ENCODE results near the gene SHB.

SHB gene

DNA sequence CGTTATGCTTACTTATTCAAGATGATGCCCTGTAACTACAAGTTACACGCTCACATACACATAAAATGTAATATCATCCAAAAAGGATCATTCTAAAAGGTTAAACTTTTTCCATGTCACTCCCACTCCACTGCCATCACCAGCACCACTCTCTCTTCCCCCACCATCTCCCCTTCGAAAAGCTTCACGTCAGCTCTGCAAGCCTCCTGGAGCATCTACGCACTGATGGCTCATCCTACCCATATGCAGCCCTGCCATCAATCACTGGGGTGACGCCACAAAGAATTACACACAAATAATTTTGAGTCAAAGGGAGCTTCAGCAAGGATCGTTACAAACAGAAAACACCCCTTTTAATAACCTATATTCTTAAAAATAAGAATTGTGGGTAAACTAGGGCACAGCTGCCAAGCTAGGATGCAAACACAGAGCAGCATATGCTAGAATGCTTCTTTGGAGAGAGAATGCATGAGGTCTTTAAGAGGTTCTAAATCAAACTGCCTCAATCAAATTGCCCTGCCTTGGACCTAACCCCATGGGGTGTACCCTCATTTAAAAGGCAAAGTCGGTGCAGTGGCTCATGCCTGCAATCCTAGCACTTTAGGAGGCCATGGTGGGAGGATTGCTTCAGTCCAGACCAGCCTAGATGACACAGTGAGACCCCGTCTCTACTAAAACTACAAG, 56.1 kb downstream of the SHB start:
- no peaks in the 10 kb centered on the region for H4K20me1 ChIP-seq (ENCODE audit: insufficient read depth, low read length)
- H3K4me1 ChIP-seq (ENCODE audit: low read length) = peaks cover 18% of the 10 kb centered on the region
- H3K9me3 ChIP-seq (ENCODE audit: insufficient read depth, low read length) = no peaks in the 10 kb centered on the region
- no peaks in the 10 kb centered on the region for H3K36me3 ChIP-seq (replicated peaks; ENCODE audit: low read depth, low read length)
- no peak overlapping the region for H2AFZ ChIP-seq (ENCODE audit: low read depth, low read length)
- H3K4me2 ChIP-seq (ENCODE audit: low read length) = no peak overlapping the region
- H3K79me2 ChIP-seq (ENCODE audit: low read length) = no peaks in the 10 kb centered on the region
- H3K4me3 ChIP-seq (ENCODE audit: low read length) = no peak overlapping the region
- TF ChIP-seq EZH2phosphoT487 (IDR thresholded peaks at IDR 0.05; ENCODE audit: low read depth) = no peak
- TF ChIP-seq, protein P1, sequence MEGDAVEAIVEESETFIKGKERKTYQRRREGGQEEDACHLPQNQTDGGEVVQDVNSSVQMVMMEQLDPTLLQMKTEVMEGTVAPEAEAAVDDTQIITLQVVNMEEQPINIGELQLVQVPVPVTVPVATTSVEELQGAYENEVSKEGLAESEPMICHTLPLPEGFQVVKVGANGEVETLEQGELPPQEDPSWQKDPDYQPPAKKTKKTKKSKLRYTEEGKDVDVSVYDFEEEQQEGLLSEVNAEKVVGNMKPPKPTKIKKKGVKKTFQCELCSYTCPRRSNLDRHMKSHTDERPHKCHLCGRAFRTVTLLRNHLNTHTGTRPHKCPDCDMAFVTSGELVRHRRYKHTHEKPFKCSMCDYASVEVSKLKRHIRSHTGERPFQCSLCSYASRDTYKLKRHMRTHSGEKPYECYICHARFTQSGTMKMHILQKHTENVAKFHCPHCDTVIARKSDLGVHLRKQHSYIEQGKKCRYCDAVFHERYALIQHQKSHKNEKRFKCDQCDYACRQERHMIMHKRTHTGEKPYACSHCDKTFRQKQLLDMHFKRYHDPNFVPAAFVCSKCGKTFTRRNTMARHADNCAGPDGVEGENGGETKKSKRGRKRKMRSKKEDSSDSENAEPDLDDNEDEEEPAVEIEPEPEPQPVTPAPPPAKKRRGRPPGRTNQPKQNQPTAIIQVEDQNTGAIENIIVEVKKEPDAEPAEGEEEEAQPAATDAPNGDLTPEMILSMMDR (IDR thresholded peaks at IDR 0.05; ENCODE audit: low read depth, low read length) = no peak
- no peaks in the 10 kb centered on the region for H3K27me3 ChIP-seq (ENCODE audit: low read depth, low read length)
- H3K27ac ChIP-seq (ENCODE audit: low read length) = no peak overlapping the region
- no peak overlapping the region for H3K9ac ChIP-seq (ENCODE audit: low read length)

DNA sequence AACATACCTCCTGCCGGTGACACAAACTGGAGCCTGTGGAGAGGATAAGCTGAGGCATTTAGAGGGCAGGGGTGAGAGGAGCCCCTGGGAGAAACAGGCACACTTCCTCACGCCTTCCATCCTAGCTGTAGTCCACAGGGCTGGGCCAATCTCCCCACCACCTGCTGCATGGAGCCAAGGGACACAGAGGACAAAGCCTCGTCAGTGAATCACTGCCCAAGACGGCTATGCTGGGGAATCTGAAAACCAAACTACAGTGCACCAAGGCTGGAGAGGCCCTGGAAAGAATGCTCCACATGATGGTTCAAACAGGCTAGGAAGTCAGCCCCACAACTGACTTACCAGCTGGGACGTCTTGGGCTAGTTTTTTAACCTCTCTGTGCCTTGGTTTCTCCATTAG, 57.0 kb downstream of the SHB start:
- Histone ChIP-seq H3K4me2 (ENCODE audit: low read length) (no peak overlapping the region), H2AFZ (ENCODE audit: low read depth, low read length) (no peak overlapping the region), H3K79me2 (ENCODE audit: low read length) (no peaks in the 10 kb centered on the region), H4K20me1 (ENCODE audit: insufficient read depth, low read length) (no peaks in the 10 kb centered on the region), H3K4me1 (ENCODE audit: low read length) (peaks cover 23% of the 10 kb centered on the region), H3K9ac (ENCODE audit: low read length) (no peak overlapping the region), H3K27me3 (ENCODE audit: low read depth, low read length) (no peaks in the 10 kb centered on the region), H3K36me3 (replicated peaks; ENCODE audit: low read depth, low read length) (no peaks in the 10 kb centered on the region), H3K4me3 (ENCODE audit: low read length) (no peak overlapping the region), H3K9me3 (ENCODE audit: insufficient read depth, low read length) (no peaks in the 10 kb centered on the region), H3K27ac (ENCODE audit: low read length) (no peak overlapping the region)
- TF ChIP-seq, protein P1 (IDR thresholded peaks at IDR 0.05; ENCODE audit: low read depth, low read length) = no peak

DNA sequence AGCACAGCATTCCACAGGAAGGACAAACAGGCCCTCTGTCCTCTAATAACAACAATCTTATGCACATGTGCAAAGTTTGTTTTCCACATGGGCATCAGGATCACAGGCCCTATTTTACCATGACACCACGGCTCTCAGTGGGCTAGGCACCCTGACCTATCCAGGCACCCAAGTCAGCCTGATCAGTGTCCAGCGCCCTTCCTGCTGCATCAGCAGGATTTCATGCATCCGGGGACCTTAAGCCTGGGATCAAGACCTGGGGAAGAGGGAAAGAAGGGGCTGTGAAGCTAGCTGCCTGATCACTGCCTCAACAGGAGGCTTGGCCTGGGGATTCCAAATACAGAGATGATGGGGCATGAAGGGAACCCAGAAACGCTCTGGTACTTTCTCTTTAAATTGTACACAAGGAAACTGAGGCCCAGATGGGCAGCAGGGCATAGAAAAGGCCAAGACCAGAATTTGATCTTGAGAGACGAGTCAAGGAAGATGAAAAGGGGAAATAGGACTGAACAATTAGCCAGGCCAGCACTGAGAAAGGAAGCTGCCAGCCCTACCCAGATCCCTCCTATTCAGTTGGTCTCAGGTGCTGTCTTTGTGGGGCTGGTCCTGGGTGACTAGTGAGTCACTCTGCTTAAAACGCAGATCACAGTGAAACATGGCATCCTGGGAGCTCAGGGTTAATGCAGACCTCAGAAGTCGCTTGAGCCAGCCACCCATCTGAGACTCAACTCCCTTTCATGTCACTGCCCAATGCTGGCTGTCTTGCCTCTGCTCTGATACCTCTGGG, 57.9 kb downstream of the SHB start:
- Histone ChIP-seq H3K27me3 (ENCODE audit: low read depth, low read length) (no peaks in the 10 kb centered on the region), H2AFZ (ENCODE audit: low read depth, low read length) (no peak overlapping the region), H3K9ac (ENCODE audit: low read length) (no peak overlapping the region), H3K4me1 (ENCODE audit: low read length) (peaks cover 23% of the 10 kb centered on the region), H3K36me3 (replicated peaks; ENCODE audit: low read depth, low read length) (no peaks in the 10 kb centered on the region), H3K27ac (ENCODE audit: low read length) (no peak overlapping the region), H3K4me3 (ENCODE audit: low read length) (no peak overlapping the region), H4K20me1 (ENCODE audit: insufficient read depth, low read length) (no peaks in the 10 kb centered on the region), H3K4me2 (ENCODE audit: low read length) (no peak overlapping the region; the same call in 1 of the 2 replicates), H3K79me2 (ENCODE audit: low read length) (no peaks in the 10 kb centered on the region), H3K9me3 (ENCODE audit: insufficient read depth, low read length) (no peaks in the 10 kb centered on the region)
- TF ChIP-seq, protein P1 (IDR thresholded peaks at IDR 0.05; ENCODE audit: low read depth, low read length) = no peak
- TF ChIP-seq EZH2phosphoT487 (IDR thresholded peaks at IDR 0.05; ENCODE audit: low read depth) = no peak

DNA sequence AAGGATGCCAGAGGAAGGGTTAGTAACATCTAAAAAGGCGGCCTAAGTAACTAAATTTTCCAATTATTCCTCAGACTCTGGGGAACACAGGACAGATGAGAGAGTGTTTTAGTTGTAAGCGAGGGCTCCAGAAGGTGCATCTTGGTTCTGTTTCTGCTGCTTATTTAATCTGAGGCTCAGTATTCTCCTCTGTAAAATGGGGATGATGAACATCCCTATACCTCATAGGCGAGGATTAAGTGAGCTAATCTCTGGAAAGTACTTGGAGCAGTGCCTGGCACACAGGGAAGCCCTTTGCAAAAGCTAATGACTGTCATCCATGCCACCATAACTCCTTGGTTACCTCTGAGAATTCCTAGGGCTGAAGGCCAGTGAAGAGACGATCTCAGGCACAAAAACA, 59.0 kb downstream of the SHB start:
- H3K4me2 ChIP-seq (ENCODE audit: low read length) = no peak overlapping the region
- no peaks in the 10 kb centered on the region for H3K36me3 ChIP-seq (replicated peaks; ENCODE audit: low read depth, low read length)
- H2AFZ ChIP-seq (ENCODE audit: low read depth, low read length) = no peak overlapping the region
- H3K9ac ChIP-seq (ENCODE audit: low read length) = no peak overlapping the region
- H3K79me2 ChIP-seq (ENCODE audit: low read length) = no peaks in the 10 kb centered on the region
- no peaks in the 10 kb centered on the region for H3K9me3 ChIP-seq (ENCODE audit: insufficient read depth, low read length)
- TF ChIP-seq, protein P1 (IDR thresholded peaks at IDR 0.05; ENCODE audit: low read depth, low read length) = no peak
- no peak for TF ChIP-seq EZH2phosphoT487 (IDR thresholded peaks at IDR 0.05; ENCODE audit: low read depth)
- no peaks in the 10 kb centered on the region for H4K20me1 ChIP-seq (ENCODE audit: insufficient read depth, low read length)
- no peaks in the 10 kb centered on the region for H3K27me3 ChIP-seq (ENCODE audit: low read depth, low read length)
- H3K4me3 ChIP-seq (ENCODE audit: low read length) = no peak overlapping the region
- peaks cover 23% of the 10 kb centered on the region for H3K4me1 ChIP-seq (ENCODE audit: low read length)
- H3K27ac ChIP-seq (ENCODE audit: low read length) = no peak overlapping the region
